ENCODE results near the gene TNRC18.
"Not testable (repeated sequence)": the region's sequence is repeated elsewhere in the genome, so short reads cannot be mapped to it uniquely, and the experiment has no call there.

Gene TNRC18

DNA sequence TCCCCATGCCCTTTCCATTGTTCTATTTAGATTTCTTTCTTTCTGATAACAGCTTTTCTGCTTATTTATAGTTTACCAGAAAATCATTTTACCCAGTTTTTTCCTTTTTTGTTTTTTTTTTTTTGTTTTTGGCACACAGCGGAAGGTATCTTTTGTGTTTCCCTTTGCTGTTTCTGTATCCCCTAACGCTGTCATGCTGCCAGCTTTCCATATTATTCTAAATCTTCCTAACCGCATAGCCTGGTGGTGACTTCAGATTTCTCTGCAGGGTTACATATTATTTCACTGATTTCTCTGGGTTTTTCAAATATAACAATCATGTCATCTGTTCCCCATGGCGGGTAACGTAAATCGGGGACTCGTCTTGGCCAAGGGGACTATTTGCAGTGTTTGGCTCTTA is 144.9 kb downstream of the TNRC18 start:
- H4K20me1 ChIP-seq (ENCODE audit: low read depth, low read length), result no peaks in the 10 kb centered on the region
- no peak overlapping the region for H3K4me3 ChIP-seq (ENCODE audit: insufficient read depth, low read length, poor library complexity, severe bottlenecking)
- no peak overlapping the region for H3K27ac ChIP-seq (ENCODE audit: low read depth, low read length)
- H3K9ac ChIP-seq (ENCODE audit: low read length), result no peak overlapping the region
- no peaks in the 10 kb centered on the region for H3K79me2 ChIP-seq (ENCODE audit: insufficient read depth, low read length)
- H3K4me2 ChIP-seq (ENCODE audit: low read depth, low read length, poor library complexity, severe bottlenecking), result no peak overlapping the region
- H3K9me3 ChIP-seq (ENCODE audit: insufficient read depth, low read length), result no peaks in the 10 kb centered on the region
- no peaks in the 10 kb centered on the region for H3K9me2 ChIP-seq (replicated peaks; ENCODE audit: insufficient read depth, low read length)
- no peak overlapping the region for H2AFZ ChIP-seq (ENCODE audit: low read depth, low read length, severe bottlenecking)
- no peaks in the 10 kb centered on the region for H3K36me3 ChIP-seq (ENCODE audit: low read length)
- no peaks in the 10 kb centered on the region for H3F3A ChIP-seq (ENCODE audit: insufficient read depth)
- TF ChIP-seq CTCF (IDR thresholded peaks at IDR 0.05; ENCODE audit: insufficient read depth, low read length, poor library complexity, severe bottlenecking) (no peak), EZH2phosphoT487 (conservative IDR thresholded peaks at IDR 0.05; ENCODE audit: low read length) (no peak)
- H3K27me3 ChIP-seq (ENCODE audit: low read length), result no peaks in the 10 kb centered on the region

DNA sequence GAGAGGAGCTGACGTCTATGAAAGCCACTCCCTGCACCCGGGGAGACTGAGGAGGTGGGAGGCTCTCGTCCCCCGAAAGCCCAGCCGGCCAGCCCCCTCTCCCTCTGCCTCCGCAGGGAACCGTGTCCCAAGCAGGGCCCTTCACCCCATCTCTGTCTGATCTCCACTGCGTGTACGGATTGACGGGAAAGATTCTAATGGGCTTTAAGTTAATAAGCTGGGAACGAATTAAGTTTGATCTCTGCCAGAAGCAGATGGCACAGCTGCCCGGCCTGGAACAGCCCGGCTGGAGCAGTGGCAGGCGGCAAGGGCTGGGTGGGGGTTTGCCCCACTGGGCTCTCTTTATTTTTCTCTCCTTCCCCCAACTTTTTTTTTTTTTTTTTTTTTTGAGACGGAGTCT is 147.0 kb downstream of the TNRC18 start:
- no peaks in the 10 kb centered on the region for H4K20me1 ChIP-seq (ENCODE audit: low read depth, low read length)
- no peaks in the 10 kb centered on the region for H3K9me3 ChIP-seq (ENCODE audit: insufficient read depth, low read length)
- H3K9me2 ChIP-seq (replicated peaks; ENCODE audit: insufficient read depth, low read length), result no peaks in the 10 kb centered on the region
- H3K27me3 ChIP-seq (ENCODE audit: low read length), result no peaks in the 10 kb centered on the region
- no peak overlapping the region for H3K4me3 ChIP-seq (ENCODE audit: insufficient read depth, low read length, poor library complexity, severe bottlenecking)
- no peak overlapping the region for H3K4me2 ChIP-seq (ENCODE audit: low read depth, low read length, poor library complexity, severe bottlenecking)
- no peaks in the 10 kb centered on the region for H3K36me3 ChIP-seq (ENCODE audit: low read length)
- H3F3A ChIP-seq (ENCODE audit: insufficient read depth), result no peaks in the 10 kb centered on the region
- H2AFZ ChIP-seq (ENCODE audit: low read depth, low read length, severe bottlenecking), result no peak overlapping the region
- no peaks in the 10 kb centered on the region for H3K79me2 ChIP-seq (ENCODE audit: insufficient read depth, low read length)
- TF ChIP-seq CTCF (IDR thresholded peaks at IDR 0.05; ENCODE audit: insufficient read depth, low read length, poor library complexity, severe bottlenecking) (no peak), EZH2phosphoT487 (conservative IDR thresholded peaks at IDR 0.05; ENCODE audit: low read length) (no peak)
- no peak overlapping the region for H3K9ac ChIP-seq (ENCODE audit: low read length)
- no peak overlapping the region for H3K27ac ChIP-seq (ENCODE audit: low read depth, low read length)

- H3K4me2 ChIP-seq (ENCODE audit: low read depth, low read length, poor library complexity, severe bottlenecking); H3K9ac ChIP-seq (ENCODE audit: low read length); H3K79me2 ChIP-seq (ENCODE audit: insufficient read depth, low read length); H3K9me2 ChIP-seq (replicated peaks; ENCODE audit: insufficient read depth, low read length); H3K36me3 ChIP-seq (ENCODE audit: low read length); H3K27me3 ChIP-seq (ENCODE audit: low read length); H3K27ac ChIP-seq (ENCODE audit: low read depth, low read length); H3K9me3 ChIP-seq (ENCODE audit: insufficient read depth, low read length); H2AFZ ChIP-seq (ENCODE audit: low read depth, low read length, severe bottlenecking); H4K20me1 ChIP-seq (ENCODE audit: low read depth, low read length); H3K4me3 ChIP-seq (ENCODE audit: insufficient read depth, low read length, poor library complexity, severe bottlenecking); H3F3A ChIP-seq (ENCODE audit: insufficient read depth): not testable (repeated sequence)
Observed at GRCh38 chr7:5276123-5276522, 147.5 kb downstream of the TNRC18 start.

DNA sequence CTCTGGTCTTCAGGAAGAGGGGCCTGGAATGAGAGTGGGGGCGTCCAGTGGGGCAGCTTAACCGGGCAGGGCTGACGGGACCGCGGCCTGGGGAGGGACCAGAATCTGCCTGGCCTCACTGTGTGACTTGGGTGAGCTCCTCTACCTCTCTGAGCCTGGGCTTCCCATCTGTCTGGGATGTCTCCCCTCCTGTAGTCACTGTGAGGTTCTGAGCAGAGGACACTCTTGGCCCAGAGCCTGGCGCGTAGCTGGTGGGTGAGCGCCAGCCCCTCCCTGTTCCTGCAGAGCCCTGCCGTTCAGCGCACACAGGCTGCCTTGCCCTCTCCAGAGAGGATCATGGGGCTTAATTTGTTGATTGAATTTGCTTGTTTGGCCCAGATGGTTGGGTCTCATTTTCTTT is 148.1 kb downstream of the TNRC18 start:
- H3K9me2 ChIP-seq (replicated peaks; ENCODE audit: insufficient read depth, low read length); H3K27me3 ChIP-seq (ENCODE audit: low read length); H3K36me3 ChIP-seq (ENCODE audit: low read length); H3K27ac ChIP-seq (ENCODE audit: low read depth, low read length); H3K9me3 ChIP-seq (ENCODE audit: insufficient read depth, low read length); H3F3A ChIP-seq (ENCODE audit: insufficient read depth); H3K4me3 ChIP-seq (ENCODE audit: insufficient read depth, low read length, poor library complexity, severe bottlenecking); H3K4me2 ChIP-seq (ENCODE audit: low read depth, low read length, poor library complexity, severe bottlenecking); H2AFZ ChIP-seq (ENCODE audit: low read depth, low read length, severe bottlenecking); H3K9ac ChIP-seq (ENCODE audit: low read length); H3K79me2 ChIP-seq (ENCODE audit: insufficient read depth, low read length); H4K20me1 ChIP-seq (ENCODE audit: low read depth, low read length): not testable (repeated sequence)

GRCh38 chr7:5274985-5275431 is 148.6 kb downstream of the TNRC18 start:
- not testable (repeated sequence) for H4K20me1 ChIP-seq (ENCODE audit: low read depth, low read length); H3K4me2 ChIP-seq (ENCODE audit: low read depth, low read length, poor library complexity, severe bottlenecking); H3K4me3 ChIP-seq (ENCODE audit: insufficient read depth, low read length, poor library complexity, severe bottlenecking); H3K9me3 ChIP-seq (ENCODE audit: insufficient read depth, low read length); H3K79me2 ChIP-seq (ENCODE audit: insufficient read depth, low read length); H3F3A ChIP-seq (ENCODE audit: insufficient read depth); H3K9ac ChIP-seq (ENCODE audit: low read length); H2AFZ ChIP-seq (ENCODE audit: low read depth, low read length, severe bottlenecking); H3K36me3 ChIP-seq (ENCODE audit: low read length); H3K27ac ChIP-seq (ENCODE audit: low read depth, low read length); H3K9me2 ChIP-seq (replicated peaks; ENCODE audit: insufficient read depth, low read length); H3K27me3 ChIP-seq (ENCODE audit: low read length)

Measured in SU-DHL-6 (cell line).